ENCODE data around the gene HUWE1. TPM values are rescaled to one million over a fixed set of nuclear protein-coding genes. Genes with fewer than 3 reads are reported as not detected.
"Not testable (repeated sequence)": the region's sequence is repeated elsewhere in the genome, so short reads cannot be mapped to it uniquely, and the experiment has no call there.

HUWE1 gene, protein sequence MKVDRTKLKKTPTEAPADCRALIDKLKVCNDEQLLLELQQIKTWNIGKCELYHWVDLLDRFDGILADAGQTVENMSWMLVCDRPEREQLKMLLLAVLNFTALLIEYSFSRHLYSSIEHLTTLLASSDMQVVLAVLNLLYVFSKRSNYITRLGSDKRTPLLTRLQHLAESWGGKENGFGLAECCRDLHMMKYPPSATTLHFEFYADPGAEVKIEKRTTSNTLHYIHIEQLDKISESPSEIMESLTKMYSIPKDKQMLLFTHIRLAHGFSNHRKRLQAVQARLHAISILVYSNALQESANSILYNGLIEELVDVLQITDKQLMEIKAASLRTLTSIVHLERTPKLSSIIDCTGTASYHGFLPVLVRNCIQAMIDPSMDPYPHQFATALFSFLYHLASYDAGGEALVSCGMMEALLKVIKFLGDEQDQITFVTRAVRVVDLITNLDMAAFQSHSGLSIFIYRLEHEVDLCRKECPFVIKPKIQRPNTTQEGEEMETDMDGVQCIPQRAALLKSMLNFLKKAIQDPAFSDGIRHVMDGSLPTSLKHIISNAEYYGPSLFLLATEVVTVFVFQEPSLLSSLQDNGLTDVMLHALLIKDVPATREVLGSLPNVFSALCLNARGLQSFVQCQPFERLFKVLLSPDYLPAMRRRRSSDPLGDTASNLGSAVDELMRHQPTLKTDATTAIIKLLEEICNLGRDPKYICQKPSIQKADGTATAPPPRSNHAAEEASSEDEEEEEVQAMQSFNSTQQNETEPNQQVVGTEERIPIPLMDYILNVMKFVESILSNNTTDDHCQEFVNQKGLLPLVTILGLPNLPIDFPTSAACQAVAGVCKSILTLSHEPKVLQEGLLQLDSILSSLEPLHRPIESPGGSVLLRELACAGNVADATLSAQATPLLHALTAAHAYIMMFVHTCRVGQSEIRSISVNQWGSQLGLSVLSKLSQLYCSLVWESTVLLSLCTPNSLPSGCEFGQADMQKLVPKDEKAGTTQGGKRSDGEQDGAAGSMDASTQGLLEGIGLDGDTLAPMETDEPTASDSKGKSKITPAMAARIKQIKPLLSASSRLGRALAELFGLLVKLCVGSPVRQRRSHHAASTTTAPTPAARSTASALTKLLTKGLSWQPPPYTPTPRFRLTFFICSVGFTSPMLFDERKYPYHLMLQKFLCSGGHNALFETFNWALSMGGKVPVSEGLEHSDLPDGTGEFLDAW (N-terminal part only)
- total RNA-seq (100 to 1,000 TPM; 437 to 444 TPM), polyA plus RNA-seq (18.7 TPM)

GRCh38 chrX:53686151-53686885, at the start of gene HUWE1:
TSS of gene HUWE1 (minus strand) at chrX:53686719. CDS start at chrX:53654107, 32,612 bp downstream.
- Mint-ChIP-seq H3K4me1 (peaks cover 33 to 40% (median 36%) of the 10 kb centered on the region in 3 donors), H3K36me3 (peaks cover 0 to 21% (median 0%) of the 10 kb centered on the region in 3 donors), H3K4me3 (peak within 1 kb of the TSS; percentile 87 to 98 (median 92)), H3K27me3 (peaks cover 0 to 4% of the 10 kb centered on the region in 2 donors), H3K27ac (peak within 1 kb of the TSS; percentile 88 to 99 (median 90)), H3K9me3 (no peaks in the 10 kb centered on the region)
- H3K4me3 ChIP-seq (ENCODE audit: low read length): peak within 1 kb of the TSS; percentile 82
- CTCF ChIA-PET: interaction anchor here (1.1 to 1.5 kb wide), 4 partner anchors 18 to 146 kb away, joined by 3 read pairs; no protein-coding TSS in a partner anchor
- H3K4me1 ChIP-seq (ENCODE audit: insufficient read depth, low read length): peaks cover 32% of the 10 kb centered on the region
- H3K9me3 ChIP-seq (ENCODE audit: low read length): no peaks in the 10 kb centered on the region
- peak within 1 kb of the TSS; percentile 67 for H3K27ac ChIP-seq (ENCODE audit: low read depth, low read length)
- POLR2A ChIA-PET: interaction anchor here (0.6 to 1.9 kb wide), 3 partner anchors 15 to 357 kb away, joined by 3 to 14 read pairs (median 6); no protein-coding TSS in a partner anchor
- no peaks in the 10 kb centered on the region for H3K27me3 ChIP-seq (ENCODE audit: insufficient read depth, low read length, poor library complexity, severe bottlenecking)
- peak; percentile 72 to 87 (median 76) for DNase-seq
- no peaks in the 10 kb centered on the region for H3K36me3 ChIP-seq (ENCODE audit: insufficient read depth, low read length)

GRCh38 chrX:53732797-53733196, 46.3 kb upstream of the HUWE1 start:
- no peaks in the 10 kb centered on the region for H3K36me3 ChIP-seq (ENCODE audit: insufficient read depth, low read length)
- peak overlapping the region in 1 of 7 donors; percentile 18 for H3K4me3 Mint-ChIP-seq
- ChIA-PET CTCF (interaction anchor here (1.2 kb wide), 1 partner anchor 18 kb away, joined by 4 read pairs; no protein-coding TSS in a partner anchor), POLR2A (no interaction called here)
- peaks cover 0 to 13% of the 10 kb centered on the region in 2 donors for H3K27me3 Mint-ChIP-seq
- H3K4me3 ChIP-seq (ENCODE audit: low read length): no peak overlapping the region
- H3K27ac ChIP-seq (ENCODE audit: low read depth, low read length): no peak overlapping the region
- H3K4me1 ChIP-seq (ENCODE audit: insufficient read depth, low read length): no peaks in the 10 kb centered on the region
- H3K9me3 Mint-ChIP-seq: no peaks in the 10 kb centered on the region
- no peak for DNase-seq
- no peaks in the 10 kb centered on the region for H3K27me3 ChIP-seq (ENCODE audit: insufficient read depth, low read length, poor library complexity, severe bottlenecking)
- no peaks in the 10 kb centered on the region for H3K9me3 ChIP-seq (ENCODE audit: low read length)
- no peaks in the 10 kb centered on the region for H3K36me3 Mint-ChIP-seq
- H3K27ac Mint-ChIP-seq: no peak overlapping the region
- H3K4me1 Mint-ChIP-seq: peaks cover 13 to 16% (median 15%) of the 10 kb centered on the region in 3 donors

DNA sequence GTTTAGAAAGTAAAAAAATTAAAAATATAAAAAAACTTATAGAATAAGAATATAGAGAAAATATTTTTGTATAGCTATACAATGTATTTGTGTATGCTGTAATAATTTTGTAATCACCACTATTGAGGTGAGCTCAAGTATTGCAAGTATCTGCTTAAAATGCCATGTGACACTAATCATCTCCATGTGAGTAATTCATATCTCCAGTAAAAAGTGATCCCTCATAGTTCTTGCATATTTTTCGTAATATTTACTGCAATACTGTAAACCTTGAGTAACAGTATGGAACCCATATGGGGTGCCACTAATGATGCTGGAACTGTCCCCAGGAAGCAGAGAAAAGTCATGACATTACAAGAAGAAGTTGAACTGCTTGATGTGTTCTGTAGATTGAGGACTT, 43.2 kb upstream of the HUWE1 start:
- Histone ChIP-seq H3K4me3 (ENCODE audit: low read length) (no peak overlapping the region), H3K9me3 (ENCODE audit: low read length) (no peaks in the 10 kb centered on the region), H3K27ac (ENCODE audit: low read depth, low read length) (no peak overlapping the region), H3K36me3 (ENCODE audit: insufficient read depth, low read length) (no peaks in the 10 kb centered on the region), H3K4me1 (ENCODE audit: insufficient read depth, low read length) (no peaks in the 10 kb centered on the region), H3K27me3 (ENCODE audit: insufficient read depth, low read length, poor library complexity, severe bottlenecking) (no peaks in the 10 kb centered on the region)
- ChIA-PET POLR2A (no interaction called here), CTCF (no interaction called here)
- Mint-ChIP-seq H3K4me3 (no peak overlapping the region), H3K27ac (no peak overlapping the region), H3K4me1 (peaks cover 13 to 19% (median 15%) of the 10 kb centered on the region in 3 donors), H3K27me3 (peaks cover 0 to 11% of the 10 kb centered on the region in 2 donors), H3K9me3 (no peaks in the 10 kb centered on the region), H3K36me3 (no peaks in the 10 kb centered on the region)
- DNase-seq: no peak

DNA sequence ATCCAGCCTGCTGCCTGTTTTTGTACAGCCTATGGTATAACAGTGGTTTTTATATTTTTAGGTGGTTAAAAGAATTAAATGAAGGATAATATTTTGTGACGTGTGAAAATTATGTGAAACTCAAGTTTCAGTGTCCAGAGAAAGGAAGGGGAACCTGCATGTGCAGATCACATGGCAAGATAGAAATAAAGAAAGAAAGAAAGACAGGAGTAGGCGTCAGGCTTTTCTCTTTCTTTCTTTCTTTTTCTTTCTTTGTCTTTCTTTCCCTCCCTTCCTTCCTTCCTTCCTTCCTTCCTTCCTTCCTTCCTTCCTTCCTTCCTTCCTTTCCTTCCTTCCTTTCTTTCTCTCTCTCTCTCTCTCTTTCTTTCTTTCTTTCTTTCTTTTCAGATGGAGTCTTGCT, 42.0 kb upstream of the HUWE1 start:
- Mint-ChIP-seq H3K27me3 (peaks cover 0 to 16% of the 10 kb centered on the region in 2 donors), H3K9me3 (no peaks in the 10 kb centered on the region), H3K4me1 (peaks cover 6 to 11% (median 8%) of the 10 kb centered on the region in 3 donors), H3K36me3 (no peaks in the 10 kb centered on the region), H3K4me3 (no peak overlapping the region), H3K27ac (peak overlapping the region in 3 of 8 donors; percentile 12 to 93 (median 42))
- Histone ChIP-seq H3K4me1 (ENCODE audit: insufficient read depth, low read length) (no peaks in the 10 kb centered on the region), H3K27ac (ENCODE audit: low read depth, low read length) (no peak overlapping the region), H3K4me3 (ENCODE audit: low read length) (no peak overlapping the region), H3K27me3 (ENCODE audit: insufficient read depth, low read length, poor library complexity, severe bottlenecking) (no peaks in the 10 kb centered on the region), H3K9me3 (ENCODE audit: low read length) (no peaks in the 10 kb centered on the region), H3K36me3 (ENCODE audit: insufficient read depth, low read length) (no peaks in the 10 kb centered on the region)
- POLR2A ChIA-PET: no interaction called here
- CTCF ChIA-PET: no interaction called here
- no peak for DNase-seq

- no peaks in the 10 kb centered on the region for H3K9me3 Mint-ChIP-seq
- no peaks in the 10 kb centered on the region for H3K9me3 ChIP-seq (ENCODE audit: low read length)
- H3K27me3 Mint-ChIP-seq: peaks cover 0 to 11% of the 10 kb centered on the region in 2 donors
These were observed 38.4 kb upstream of the HUWE1 start for GRCh38 chrX:53724872-53725271.

DNA sequence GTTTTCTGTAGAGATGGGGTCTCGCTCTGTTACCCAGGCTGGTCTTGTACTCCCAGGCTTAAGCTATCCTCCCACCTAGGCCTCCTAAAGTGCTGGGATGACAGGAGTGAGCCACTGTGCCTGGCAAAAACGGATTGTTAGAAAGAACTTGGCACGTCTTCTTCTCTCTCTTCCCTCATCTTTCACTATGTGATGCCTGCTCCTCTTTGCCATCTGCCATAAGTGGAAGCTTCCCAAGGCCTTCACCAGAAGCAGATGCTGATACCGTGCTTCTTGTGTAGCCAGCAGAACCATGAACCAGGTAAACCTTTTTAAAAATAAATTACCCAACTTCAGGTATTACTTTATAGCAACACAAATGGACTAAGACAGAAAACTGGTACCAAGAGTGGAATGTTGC, 36.9 kb upstream of the HUWE1 start:
- Mint-ChIP-seq H3K9me3 (no peaks in the 10 kb centered on the region), H3K4me1 (peaks cover 2 to 6% (median 3%) of the 10 kb centered on the region in 3 donors), H3K4me3 (no peak overlapping the region), H3K27ac (peak overlapping the region in 1 of 8 donors; percentile 32), H3K27me3 (peaks cover 0 to 10% of the 10 kb centered on the region in 2 donors), H3K36me3 (no peaks in the 10 kb centered on the region)
- H3K9me3 ChIP-seq (ENCODE audit: low read length): no peaks in the 10 kb centered on the region
- CTCF ChIA-PET: interaction anchor here (1.0 kb wide), 1 partner anchor 9 kb away, joined by 4 read pairs; no protein-coding TSS in a partner anchor
- DNase-seq: no peak
- H3K36me3 ChIP-seq (ENCODE audit: insufficient read depth, low read length): no peaks in the 10 kb centered on the region
- POLR2A ChIA-PET: no interaction called here
- H3K4me3 ChIP-seq (ENCODE audit: low read length): no peak overlapping the region
- no peak overlapping the region for H3K27ac ChIP-seq (ENCODE audit: low read depth, low read length)
- no peaks in the 10 kb centered on the region for H3K27me3 ChIP-seq (ENCODE audit: insufficient read depth, low read length, poor library complexity, severe bottlenecking)
- no peaks in the 10 kb centered on the region for H3K4me1 ChIP-seq (ENCODE audit: insufficient read depth, low read length)

More at GRCh38 chrX:53724872-53725271, 38.4 kb upstream of the HUWE1 start:
- no peak overlapping the region for H3K27ac Mint-ChIP-seq
- ChIA-PET POLR2A (no interaction called here), CTCF (no interaction called here)
- H3K27me3 ChIP-seq (ENCODE audit: insufficient read depth, low read length, poor library complexity, severe bottlenecking): no peaks in the 10 kb centered on the region
- no peak overlapping the region for H3K4me3 Mint-ChIP-seq
- H3K4me1 Mint-ChIP-seq: peaks cover 0 to 3% (median 2%) of the 10 kb centered on the region in 3 donors
- H3K4me1 ChIP-seq (ENCODE audit: insufficient read depth, low read length): no peaks in the 10 kb centered on the region
- DNase-seq: no peak
- no peak overlapping the region for H3K27ac ChIP-seq (ENCODE audit: low read depth, low read length)
- H3K36me3 ChIP-seq (ENCODE audit: insufficient read depth, low read length): no peaks in the 10 kb centered on the region
- H3K36me3 Mint-ChIP-seq: no peaks in the 10 kb centered on the region
- no peak overlapping the region for H3K4me3 ChIP-seq (ENCODE audit: low read length)

DNA sequence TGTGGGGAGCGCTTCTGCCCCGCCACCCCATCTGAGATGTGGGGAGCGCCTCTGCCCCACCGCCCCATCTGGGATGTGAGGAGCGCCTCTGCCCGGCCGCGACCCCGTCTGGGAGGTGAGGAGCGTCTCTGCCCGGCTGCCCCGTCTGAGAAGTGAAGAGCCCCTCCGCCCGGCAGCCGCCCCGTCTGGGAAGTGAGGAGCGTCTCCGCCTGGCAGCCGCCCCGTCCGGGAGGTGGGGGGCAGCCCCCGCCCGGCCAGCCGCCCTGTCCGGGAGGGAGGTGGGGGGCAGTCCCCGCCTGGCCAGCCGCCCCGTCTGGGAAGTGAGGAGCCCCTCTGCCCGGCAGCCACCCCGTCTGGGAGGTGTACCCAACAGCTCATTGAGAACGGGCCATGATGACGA, 35.1 kb upstream of the HUWE1 start:
- peaks cover 12% of the 10 kb centered on the region for H3K4me1 ChIP-seq (ENCODE audit: insufficient read depth, low read length)
- H3K27me3 ChIP-seq (ENCODE audit: insufficient read depth, low read length, poor library complexity, severe bottlenecking); DNase-seq; H3K4me3 ChIP-seq (ENCODE audit: low read length); H3K36me3 Mint-ChIP-seq; POLR2A ChIA-PET; H3K4me3 Mint-ChIP-seq; H3K27me3 Mint-ChIP-seq; H3K27ac Mint-ChIP-seq; H3K9me3 ChIP-seq (ENCODE audit: low read length); H3K36me3 ChIP-seq (ENCODE audit: insufficient read depth, low read length); H3K27ac ChIP-seq (ENCODE audit: low read depth, low read length); CTCF ChIA-PET; H3K9me3 Mint-ChIP-seq: not testable (repeated sequence)
- peaks cover 12 to 16% (median 15%) of the 10 kb centered on the region in 3 donors for H3K4me1 Mint-ChIP-seq

Measured in CD8-positive, alpha-beta memory T cell (primary cell).